KG1 (cell line): ENCODE results near the gene FOXA3.
A peak's percentile ranks its signal among the peaks of the same experiment; 100 is the strongest.
"Not testable (repeated sequence)": the region's sequence is repeated elsewhere in the genome, so short reads cannot be mapped to it uniquely, and the experiment has no call there.

Experiments used
- DNase-seq: peaks from one replicate; lab custom pipeline; 2025; lab: John Stamatoyannopoulos, UW

FOXA3 gene

GRCh38 chr19:45828523-45828922 lies 35.6 kb upstream of the FOXA3 start:
- DNase-seq = no peak

- DNase-seq = no peak
Measured at GRCh38 chr19:45828945-45829344, 35.2 kb upstream of the FOXA3 start.

- no peak for DNase-seq
Measured at GRCh38 chr19:45834970-45835369, 29.2 kb upstream of the FOXA3 start.

- DNase-seq = no peak
Measured at GRCh38 chr19:45842198-45842597, 21.9 kb upstream of the FOXA3 start.

- no peak for DNase-seq
Measured at GRCh38 chr19:45847663-45848062, 16.5 kb upstream of the FOXA3 start.

GRCh38 chr19:45848922-45849321 lies 15.2 kb upstream of the FOXA3 start:
- DNase-seq = no peak

- DNase-seq = no peak
Measured at GRCh38 chr19:45852145-45852750, 11.9 kb upstream of the FOXA3 start.

- no peak for DNase-seq
Measured at GRCh38 chr19:45852983-45853382, 11.1 kb upstream of the FOXA3 start.

GRCh38 chr19:45854167-45854778 lies 9.9 kb upstream of the FOXA3 start:
- DNase-seq = no peak

GRCh38 chr19:45860359-45861259 lies 3.5 kb upstream of the FOXA3 start:
- DNase-seq = no peak

- no peak for DNase-seq
Measured at GRCh38 chr19:45862271-45862563, 1.9 kb upstream of the FOXA3 start.

- DNase-seq = peak; percentile 92
Measured at GRCh38 chr19:45862564-45863334, 1.4 kb upstream of the FOXA3 start, which contains the start of gene SYMPK. TSS of gene SYMPK (minus strand) at chr19:45863147. CDS start at chr19:45854495, 8,652 bp downstream.

- DNase-seq = no peak
Measured at GRCh38 chr19:45863335-45863839, 739 bp upstream of the FOXA3 start.

- DNase-seq = no peak
Measured at GRCh38 chr19:45864629-45865082, 530 bp downstream of the FOXA3 start.

GRCh38 chr19:45865269-45865948 lies 1.3 kb downstream of the FOXA3 start:
- no peak for DNase-seq

- DNase-seq = no peak
Measured at GRCh38 chr19:45866400-45867176, 2.5 kb downstream of the FOXA3 start.

GRCh38 chr19:45867241-45867640 lies 3.1 kb downstream of the FOXA3 start:
- DNase-seq = not testable (repeated sequence)

- DNase-seq = no peak
Measured at GRCh38 chr19:45870798-45871197, 6.7 kb downstream of the FOXA3 start.

- DNase-seq = no peak
Measured at GRCh38 chr19:45872095-45872919, 8.2 kb downstream of the FOXA3 start.
